ENCODE measurements around the gene CLEC2D.
A peak's percentile ranks its signal among the peaks of the same experiment; 100 is the strongest.
"Not testable (repeated sequence)": the region's sequence is repeated elsewhere in the genome, so short reads cannot be mapped to it uniquely, and the experiment has no call there.

The CLEC2D gene

DNA sequence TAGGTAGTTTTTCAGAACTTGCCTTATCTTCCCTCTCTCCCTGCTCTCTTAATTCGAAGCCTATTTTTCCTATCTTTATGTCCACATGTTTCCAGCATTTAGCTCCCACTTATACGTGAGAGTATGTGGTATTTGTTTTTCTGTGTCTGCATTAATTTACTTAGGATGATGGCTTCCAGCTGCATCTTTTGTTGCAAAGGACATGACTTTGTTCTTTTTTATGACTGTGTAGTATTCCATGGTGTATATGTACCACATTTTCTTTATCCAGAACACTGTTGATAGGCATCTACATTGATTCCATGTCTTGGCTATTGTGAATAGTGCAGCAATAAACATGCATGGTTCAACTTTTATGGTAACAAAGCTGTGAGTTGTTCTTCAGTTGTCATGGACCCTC lies 7.8 kb upstream of the CLEC2D start:
- no peak for DNase-seq

DNA sequence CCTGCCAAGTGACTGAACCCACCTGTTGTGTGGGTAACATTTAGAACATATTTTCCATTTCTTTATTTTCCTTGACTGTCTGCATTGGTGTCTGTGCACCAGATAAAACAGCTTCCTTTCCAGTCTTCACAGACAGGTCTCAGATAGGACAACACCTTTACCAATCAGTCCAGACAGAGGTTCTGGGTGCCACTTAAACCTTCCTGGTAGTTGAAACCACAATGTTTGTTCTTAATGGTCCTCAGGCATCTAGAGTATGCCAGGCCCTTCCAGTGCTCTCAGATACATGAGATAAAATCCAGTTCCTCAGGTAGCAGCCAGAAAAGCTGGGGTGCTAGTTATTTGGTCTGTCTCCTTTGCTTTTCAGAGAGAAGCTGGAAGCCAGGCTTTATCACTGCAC lies 7.0 kb upstream of the CLEC2D start:
- no peak for DNase-seq

DNA sequence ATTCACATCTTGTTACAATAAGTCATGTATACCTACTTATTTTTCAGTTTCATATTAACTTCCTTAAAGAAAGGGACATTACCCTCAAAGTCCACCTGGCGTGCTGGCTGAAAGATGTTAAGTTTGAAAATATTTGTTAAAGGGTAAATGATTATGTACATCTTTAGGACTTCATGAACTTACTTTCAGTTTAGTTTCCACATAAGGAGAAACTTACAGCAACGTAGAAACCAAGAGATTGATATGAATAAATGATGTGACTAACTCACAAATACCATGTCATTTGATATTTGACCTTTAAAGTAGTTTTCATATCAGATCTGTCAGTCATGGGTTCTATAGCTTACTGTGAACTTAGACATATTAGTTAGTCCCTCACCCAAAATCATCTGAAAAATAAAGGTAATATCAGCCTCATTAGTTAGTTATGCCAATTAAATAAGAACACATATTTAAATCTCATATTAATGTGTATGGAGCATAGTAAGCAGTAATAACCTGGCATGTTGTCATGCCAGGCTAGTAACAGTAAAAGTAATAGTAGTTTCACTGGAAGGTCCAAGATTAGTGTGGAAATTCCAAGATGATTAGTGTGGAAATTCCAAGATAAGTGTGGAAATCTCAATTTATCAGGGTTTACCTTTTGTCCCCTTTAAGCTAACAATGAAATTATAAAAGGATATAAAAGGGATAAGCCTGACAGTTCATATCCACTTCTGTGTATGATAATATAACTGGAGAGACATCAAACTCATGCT lies 1.9 kb upstream of the CLEC2D start:
- no peak for DNase-seq

DNA sequence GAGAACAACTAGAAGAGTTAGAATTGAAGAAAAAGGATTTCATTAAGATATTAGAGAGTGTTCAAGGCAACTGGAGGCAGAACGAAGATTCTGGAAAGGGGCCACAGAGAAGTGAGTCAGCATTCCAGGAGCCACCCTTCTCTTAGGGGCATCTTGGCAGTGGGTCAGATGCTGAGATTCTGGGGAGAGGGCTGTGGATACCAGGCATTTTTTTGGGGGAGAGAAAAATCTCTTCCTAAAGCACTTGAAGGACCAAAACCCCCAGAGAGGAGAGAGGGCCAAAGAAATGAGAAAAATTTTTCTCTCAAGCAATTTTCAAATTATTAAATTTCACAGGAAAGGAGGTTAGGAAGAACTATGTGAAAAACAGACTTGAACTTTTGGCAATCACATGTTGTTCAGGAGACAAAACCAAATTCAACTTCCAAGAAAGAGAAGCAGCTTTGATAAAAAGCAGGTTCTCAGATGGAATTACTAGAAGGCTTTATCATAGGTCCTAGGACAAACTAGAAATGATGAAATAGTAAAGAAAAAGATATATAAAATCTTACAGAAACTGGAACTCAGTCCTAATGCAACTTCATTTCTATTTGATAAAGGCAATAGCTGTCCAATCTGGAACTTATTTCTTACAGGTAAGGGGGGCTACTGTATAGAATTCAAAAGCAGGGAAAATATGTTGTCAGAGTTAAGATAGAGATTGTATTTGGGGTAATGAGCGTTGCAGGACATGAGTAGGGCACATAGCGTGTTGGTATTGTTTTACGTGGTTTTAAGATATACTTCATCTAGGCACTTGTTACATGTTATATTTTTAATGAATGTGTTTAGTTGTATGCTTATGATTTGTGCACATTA lies 1.1 kb upstream of the CLEC2D start:
- DNase-seq, result no peak

DNA sequence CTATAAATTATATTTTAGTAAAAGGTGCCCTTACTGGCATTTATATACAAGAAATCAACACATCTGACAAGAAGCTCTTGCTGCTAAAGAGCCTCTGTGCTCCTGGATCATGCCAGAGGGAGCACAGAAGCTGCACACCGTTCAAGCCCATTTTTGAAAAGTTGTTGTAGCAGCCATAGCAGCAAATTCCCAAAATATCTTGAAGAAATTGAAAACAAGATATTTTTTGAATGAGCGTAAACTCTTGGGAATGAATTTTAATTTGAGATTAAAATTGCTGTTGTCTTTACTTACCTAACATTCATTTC lies 540 bp upstream of the CLEC2D start:
- no peak for DNase-seq

DNA sequence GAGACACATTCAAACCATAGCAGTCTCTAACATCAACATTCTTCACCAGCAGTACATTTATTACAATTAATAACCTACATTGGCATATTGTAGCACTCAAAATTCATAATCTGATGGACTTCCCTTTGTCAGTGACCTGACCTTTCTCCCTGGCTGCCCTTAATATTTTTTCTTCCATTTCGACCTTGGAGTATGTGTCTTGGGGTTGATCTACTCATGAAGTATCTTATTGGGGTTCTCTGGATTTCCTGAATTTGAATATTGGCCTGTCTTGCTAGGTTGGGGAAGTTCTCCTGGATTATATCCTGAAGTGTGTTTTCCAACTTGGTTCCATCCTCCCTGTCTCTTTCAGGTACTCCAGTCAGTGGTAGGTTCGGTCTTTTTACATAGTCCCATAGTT lies 2.8 kb downstream of the CLEC2D start:
- not testable (repeated sequence) for DNase-seq

DNA sequence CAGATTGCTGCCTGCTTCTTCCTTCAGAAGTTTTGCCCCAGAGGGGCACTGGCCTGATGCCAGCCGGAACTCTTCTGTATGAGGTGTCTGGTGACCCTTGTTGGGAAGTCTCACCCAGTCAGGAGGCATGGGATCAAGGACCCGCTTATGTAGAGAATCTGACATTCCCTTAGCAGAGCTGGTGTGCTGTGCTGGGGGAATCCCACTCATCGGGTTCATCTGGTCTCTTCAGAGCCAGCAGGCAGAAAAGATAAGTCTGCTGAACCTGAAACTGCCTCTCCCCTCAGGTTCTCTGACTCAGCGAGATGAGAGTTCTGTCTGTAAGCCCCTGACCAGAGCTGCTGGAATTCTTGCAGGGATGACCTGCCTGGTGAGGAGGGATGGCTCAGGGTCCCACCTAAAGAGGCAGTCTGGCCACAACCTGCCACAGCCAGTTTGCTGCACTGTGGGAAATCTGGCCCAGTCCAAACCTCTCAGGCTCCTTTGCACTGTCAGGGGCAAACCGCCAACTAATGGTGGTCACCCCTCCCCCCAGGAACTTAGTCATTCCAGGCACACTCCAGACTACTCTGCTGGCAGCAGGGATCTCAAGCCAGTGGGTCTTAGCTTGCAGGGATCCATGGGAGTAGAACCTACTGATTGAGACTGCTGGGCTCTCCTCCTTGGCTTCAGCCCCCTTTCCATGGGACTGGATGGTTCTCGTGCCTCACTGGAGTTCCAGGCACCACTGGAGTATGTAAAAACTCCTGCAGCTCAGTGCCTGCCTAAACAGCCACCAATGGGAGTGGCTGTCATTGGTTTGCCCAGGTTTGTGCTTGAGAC lies 4.1 kb downstream of the CLEC2D start:
- DNase-seq, result peak in 1 of 2 experiments; percentile 1

DNA sequence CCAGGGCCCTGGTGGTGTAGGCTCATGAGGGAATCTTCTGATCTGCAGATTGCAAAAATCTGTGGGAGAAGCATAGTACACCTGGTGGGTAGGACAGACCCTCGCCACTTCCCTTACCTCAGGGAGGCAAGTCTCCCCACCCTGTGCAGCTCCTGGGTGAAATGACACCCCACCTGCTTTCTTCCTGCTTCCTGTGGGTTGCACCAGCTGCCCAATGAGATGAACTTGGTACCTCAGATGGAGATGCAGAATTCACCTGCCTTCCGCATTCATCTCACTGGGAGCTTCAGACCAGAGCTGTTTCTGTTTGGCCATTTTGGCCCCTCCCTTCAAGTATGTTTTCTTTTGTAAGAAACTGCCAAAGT lies 4.7 kb downstream of the CLEC2D start:
- no peak for DNase-seq

DNA sequence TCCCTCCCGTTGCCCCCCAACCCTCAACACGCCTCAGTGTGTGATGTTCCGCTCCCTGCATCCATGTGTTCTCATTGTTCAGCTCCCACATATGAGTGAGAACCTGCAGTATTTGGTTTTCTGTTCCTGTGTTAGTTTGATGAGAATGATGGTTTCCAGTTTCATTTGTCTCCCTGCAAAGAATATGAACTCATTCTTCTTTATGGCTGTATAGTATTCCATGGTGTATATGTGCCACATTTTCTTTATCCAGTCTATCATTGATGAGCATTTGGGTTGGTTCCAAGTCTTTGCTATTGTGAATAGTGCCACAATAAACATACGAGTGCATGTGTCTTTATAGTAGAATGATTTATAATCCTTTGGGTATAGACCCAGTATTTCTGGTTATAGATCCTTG lies 13.0 kb downstream of the CLEC2D start:
- DNase-seq, result not testable (repeated sequence)

DNA sequence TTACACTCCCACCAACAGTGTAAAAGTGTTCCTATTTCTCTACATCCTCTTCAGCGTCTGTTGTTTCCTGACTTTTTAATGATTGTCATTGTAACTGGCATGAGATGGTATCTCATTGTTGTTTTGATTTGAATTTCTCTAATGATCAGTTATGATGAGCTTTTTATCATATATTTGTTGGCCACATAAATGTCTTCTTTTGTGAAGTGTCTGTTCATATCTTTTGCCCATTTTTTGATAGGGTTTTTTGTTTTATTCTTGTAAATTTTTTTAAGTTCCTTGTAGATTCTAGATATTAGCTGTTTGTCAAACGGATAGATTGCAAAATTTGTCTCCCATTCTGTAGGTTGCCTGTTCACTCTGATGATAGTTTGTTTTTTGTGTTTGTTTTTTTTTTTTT lies 13.4 kb downstream of the CLEC2D start:
- DNase-seq, result not testable (repeated sequence)

DNA sequence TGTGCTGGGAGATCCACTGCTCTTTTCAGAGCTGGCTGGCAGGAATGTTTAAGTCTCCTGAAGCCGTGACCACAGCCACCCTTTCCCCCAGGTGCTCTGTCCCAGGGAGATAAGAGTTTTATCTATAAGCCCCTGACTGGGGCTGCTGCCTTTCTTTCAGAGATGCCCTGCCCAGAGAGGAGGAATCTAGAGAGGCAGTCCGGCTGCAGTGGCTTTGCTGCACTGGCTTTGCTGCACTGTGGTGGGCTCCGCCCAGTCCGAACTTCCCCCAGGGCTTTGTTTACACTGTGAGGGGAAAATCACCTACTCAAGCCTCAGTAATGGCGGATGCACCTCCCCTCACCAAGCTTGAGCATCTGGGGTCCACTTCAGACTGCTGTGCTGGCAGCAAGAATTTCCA lies 15.9 kb downstream of the CLEC2D start:
- not testable (repeated sequence) for DNase-seq

DNA sequence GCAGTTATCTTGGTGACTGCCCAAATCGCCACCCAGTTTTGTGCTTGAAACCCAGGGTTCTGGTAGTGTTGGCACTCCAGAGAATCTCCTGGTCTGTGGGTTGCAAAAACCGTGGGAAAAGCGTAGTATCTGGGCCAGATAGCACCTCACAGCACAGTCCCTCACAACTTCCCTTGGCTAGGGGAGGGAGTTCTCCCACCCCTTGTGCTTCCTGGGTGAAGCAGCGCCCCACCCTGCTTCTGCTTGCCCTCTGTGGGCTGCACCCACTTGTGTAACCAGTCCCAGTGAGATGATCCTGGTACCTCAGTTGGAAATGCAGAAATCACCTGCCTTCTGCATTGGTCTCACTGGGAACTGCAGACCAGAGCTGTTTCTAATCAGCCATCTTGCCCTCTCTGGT lies 16.4 kb downstream of the CLEC2D start:
- no peak for DNase-seq

DNA sequence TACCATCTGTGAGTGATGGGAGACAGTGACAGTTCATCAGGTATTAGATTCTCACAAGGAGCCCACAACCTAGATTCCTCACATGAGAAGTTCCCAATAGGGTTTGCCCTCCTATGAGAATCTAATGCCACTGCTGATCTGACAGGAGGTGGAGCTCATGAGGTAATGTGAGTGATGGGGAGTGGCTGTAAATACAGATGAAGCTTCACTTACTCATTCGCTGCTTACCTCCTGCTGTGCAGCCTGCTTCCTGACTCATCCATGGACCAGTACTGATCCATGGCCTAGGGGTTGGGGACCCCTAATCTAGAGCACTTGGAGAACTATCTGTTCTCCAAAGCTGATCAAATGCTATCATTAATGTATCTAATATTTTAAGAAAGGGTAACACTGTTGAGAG lies 17.7 kb downstream of the CLEC2D start:
- DNase-seq, result no peak

DNA sequence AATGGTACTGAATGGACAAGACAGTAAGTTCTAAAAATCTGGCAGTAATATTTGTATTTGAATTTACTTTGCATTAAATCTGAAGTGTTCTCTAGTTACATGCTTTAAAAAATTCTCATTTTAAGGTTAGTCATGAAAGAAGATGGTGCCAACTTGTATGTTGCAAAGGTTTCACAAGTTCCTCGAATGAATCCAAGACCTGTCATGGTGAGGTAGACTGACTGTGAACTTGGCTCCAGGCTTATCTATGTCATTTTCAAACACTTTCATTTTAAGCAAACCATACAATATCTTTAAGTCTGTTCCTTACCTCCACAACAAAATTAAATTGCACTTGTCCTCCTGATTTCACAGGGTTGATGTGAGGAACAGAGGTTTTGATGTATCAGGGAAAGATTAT lies 23.4 kb downstream of the CLEC2D start:
- no peak for DNase-seq

DNA sequence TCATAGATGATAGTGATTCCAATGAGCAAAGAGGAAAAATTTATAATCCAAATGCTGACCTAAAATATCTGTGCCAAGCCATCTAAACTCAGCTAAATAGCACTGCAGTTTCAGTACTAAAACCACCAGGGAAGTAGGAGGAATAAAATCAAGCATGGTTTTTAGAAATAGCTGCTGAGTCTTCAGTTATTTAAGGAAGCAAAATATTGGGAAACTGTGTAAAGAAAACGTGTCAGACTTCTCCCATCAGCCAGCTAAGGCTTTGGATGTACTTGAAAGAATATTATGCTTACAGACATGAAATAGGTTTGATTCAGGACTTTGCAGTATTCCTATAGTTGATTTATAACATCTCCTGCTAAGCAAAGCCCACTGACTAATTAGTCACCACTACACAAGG lies 24.7 kb downstream of the CLEC2D start:
- no peak for DNase-seq

DNA sequence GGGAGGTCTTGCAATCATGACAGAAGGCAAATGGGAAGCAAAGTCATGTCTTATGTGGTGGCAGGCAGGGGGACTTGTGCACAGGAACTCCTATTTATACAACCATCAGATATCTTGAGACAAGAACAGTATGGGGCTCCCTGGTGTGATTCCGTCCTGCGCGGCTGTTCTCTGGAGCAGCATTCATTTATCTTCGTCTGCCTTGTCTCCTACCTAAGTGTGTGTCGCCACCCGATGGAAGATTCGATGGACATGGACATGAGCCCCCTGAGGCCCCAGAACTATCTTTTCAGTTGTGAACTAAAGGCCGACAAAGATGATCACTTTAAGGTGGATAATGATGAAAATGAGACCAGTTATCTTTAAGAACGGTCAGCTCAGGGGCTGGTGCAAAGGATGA lies 25.6 kb downstream of the CLEC2D start:
- DNase-seq, result not testable (repeated sequence)

DNA sequence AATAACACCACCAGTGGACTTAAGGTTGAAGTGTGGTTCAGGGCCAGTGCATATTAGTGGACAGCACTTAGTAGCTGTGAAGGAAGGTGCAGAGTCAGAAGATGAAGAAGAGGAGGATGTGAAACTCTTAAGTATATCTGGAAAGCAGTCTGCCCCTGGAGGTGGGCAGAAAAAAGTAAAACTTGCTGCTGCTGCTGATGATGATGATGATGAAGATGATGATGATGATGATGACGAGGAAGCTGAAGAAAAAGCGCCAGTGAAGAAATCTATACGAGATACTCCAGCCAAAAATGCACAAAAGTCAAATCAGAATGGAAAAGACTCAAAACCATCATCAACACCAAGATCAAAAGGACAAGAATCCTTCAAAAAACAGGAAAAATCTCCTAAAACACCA lies 26.1 kb downstream of the CLEC2D start:
- DNase-seq, result not testable (repeated sequence)

DNA sequence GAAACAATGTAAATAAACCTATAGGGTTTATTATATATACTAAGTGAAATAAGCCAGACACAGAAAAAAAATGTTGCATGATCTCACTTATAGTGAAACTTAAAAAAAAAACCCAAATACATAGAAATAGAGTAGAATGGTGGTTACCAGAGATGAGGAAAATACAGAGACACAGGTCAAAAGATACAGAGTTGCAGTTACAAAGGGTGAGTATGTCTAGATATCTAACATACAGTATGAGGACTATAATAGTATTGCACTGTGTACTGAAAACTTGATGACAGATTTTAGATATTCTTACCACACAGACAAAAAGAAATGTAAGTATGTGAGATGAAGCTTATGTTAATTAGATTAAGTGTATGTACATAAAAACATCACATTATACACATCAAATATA lies 28.1 kb downstream of the CLEC2D start:
- no peak for DNase-seq

DNA sequence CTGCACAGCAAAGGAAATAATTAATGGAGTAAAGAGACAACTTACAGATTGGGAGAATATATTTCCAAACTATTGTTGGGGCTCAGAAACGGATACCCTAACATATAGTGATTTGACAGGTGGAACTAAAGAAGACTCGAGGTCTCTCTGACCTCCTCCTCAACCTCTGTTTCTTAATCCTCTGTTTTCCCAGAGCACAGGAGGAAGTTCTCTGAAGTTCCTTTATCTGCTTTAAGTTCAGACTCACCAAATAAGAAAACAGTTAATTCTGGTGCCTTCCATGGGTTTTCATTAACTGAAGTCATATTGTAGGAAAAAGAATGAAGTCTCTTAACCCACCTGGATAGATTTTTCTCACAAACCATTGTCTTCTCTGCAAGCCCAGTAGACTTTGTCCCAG lies 29.2 kb downstream of the CLEC2D start:
- no peak for DNase-seq

DNA sequence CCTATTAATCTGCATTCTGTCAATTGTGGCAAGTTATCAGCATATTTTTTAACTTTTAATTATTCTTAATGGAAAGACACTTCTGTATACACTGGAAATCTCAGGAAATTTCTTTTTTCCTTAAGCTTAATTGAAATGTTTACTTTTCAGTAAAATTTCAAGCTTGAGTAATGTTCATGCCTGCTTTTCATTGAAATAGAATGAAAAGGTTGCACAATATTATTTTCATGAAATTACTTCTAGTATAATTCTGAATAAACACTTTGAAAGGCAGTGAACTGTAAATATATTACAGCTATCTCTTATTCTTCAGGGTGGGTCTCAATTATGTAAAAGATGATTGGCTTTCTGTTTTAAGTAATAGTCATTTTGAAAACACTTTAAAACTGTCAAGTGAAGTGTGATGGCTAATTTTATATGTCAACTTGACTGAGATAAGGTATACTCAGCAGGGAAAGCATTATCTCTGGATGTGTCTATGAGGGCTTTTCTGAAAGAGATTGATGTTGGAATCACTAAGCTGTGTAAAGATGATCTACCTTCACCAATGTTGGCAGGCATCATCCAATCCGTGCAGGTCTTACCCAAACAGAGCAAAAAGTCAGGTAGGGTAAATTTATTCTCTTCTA lies 29.9 kb downstream of the CLEC2D start:
- DNase-seq, result no peak

DNA sequence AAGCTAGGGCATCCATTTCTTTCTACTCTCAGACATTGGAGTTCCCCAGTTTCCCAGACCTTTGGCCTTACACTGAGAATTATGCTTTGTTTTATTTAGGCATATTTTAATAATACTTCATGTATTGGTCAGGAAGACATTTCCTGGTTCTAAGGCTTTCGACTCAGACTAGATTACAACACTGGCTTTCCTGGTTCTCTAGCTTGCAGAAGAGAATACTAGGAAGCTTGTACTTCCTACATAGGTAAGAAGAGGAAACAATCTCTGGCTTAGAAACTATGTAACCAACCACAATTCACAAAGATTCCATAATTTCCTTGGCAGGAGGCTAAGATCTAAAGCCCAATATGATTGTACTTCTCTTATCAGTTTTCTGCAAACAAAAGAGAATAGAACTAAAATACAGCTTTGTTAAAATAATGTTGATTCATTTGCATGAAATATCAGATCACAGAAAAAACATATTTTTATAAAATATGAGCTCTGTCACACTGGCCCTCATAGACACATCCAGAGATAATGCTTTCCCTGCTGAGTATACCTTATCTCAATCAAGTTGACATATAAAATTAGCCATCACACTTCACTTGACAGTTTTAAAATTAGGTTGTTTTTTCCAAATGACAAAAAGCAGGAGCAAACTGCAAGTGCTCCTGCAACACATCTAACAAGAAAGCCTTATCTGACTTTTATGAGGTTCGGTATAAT lies 30.5 kb downstream of the CLEC2D start:
- DNase-seq, result no peak

DNA sequence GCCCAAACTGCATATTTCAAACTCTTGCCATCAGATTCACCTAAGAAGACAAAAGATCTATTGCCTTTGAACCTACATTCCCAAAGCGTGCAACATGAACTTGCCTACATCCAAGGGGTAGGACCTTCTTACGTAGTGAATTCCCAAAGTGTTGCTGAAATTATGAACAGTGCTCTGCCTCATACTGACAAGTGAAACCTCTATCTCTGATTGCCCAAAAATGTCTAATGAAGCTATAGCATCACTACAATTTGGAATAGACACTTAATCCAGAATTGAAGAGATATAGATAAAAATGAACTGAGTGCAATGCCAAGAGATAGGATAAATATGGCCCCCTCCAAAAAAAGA lies 31.1 kb downstream of the CLEC2D start:
- DNase-seq, result no peak

All from Kasumi-1 (cell line).